Measurements from ENCODE around the gene TMEM169.

Gene TMEM169

GRCh38 chr2:216081487-216082116 is at the start of gene TMEM169, which contains the start of gene PECR:
Gene TMEM169 (plus strand): TSS chr2:216081919. CDS start chr2:216095964, 14,045 bp downstream.
Gene PECR (minus strand): TSS chr2:216081809. CDS start chr2:216081741, 68 bp downstream.
- peak; percentile 88 for DNase-seq (ENCODE audit: low read depth, low spot score)

DNA sequence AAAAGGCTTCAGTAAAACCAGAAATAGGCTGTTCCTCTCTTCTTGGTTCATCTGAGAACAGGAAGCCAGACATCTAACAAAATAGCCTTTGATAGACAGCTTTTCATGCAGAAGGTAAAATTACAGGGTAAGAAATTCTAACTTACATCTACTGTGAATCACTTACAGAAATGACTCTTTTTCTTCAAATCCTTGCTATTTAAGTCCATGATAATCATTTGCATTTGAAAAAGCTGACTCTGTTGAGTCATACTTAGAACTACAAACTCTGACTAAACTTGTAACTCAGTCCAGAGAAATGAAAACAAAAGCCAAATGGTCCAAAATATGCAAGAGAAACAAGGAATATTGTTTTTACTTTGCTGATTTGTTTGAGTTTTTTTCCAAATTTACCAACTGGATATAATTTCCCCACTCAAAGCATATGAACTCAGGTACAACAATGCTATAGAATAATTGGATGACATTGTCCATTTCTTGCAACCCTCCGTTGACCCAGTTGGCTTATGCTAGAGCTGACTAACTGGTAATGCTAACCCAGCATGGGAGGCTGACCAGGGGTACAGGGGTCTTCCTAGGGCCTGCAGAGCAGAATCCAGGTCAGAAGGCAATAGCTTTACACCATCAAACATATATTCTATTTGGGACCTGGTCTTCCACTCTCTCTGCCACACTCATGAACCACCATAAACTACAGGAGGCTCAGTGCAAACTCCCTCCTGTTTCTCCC is 49.6 kb upstream of the TMEM169 start:
- DNase-seq (ENCODE audit: low read depth, low spot score) = peak; percentile 73

DNA sequence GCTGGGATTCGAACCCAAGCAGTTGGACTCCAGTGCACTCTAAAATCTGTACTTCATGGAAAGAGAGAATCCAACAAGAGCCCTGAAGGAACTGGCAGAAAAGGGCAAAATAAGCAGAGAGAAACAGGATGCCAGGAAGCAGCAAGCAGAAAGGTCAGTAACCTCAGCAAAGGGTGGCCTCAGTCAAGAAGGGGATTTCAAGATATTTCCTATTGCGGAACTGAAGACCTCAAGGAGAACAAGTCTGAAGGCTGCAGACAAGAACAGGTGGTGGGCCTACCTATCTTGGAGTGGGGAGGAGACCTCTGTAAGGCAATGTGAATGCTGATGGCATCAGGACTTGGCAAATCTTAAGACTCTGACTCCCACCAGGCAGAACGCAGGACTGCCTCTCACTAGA is 48.3 kb upstream of the TMEM169 start:
- no peak for DNase-seq (ENCODE audit: low read depth, low spot score)

DNA sequence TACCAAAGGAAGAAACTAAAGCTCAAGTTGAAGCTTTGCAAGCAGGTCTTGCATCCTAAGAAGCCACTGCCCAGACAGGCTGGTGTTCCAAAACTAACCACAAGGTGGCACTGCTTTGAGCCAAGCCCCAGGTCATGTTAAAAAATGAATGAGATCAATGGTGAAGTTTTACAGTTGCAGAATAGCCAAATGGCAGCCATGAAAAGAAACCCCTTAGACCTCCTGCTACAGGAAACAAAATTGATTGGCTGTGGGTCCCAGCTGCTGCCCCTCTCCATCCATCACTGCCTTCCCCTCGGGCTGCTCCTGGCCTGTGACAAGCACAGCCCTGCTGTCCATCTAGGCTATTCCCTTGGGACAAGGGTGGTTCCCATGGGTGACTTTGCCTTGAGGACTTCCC is 47.7 kb upstream of the TMEM169 start:
- peak; percentile 83 for DNase-seq (ENCODE audit: low read depth, low spot score)

GRCh38 chr2:216039918-216040317 is 41.8 kb upstream of the TMEM169 start:
- no peak for DNase-seq (ENCODE audit: low read depth, low spot score)

DNA sequence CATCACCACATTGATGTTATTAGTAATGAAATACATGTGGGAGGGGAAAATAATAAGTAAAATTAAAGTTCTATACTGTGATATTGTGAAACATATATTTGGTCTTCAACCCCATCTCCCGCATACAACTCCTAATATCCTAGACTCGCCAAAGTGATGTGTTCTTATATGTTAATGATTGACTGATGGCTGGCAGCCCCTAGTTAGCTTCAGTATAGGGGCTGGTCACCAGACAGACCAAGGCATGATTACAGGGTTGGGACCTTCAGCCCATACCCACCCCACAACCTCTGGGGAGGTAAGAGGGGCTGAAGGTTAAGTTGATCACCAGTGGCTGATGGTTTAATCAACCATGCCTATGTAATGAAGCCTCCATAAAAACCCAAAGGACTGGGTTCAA is 40.3 kb upstream of the TMEM169 start:
- no peak for DNase-seq (ENCODE audit: low read depth, low spot score)

GRCh38 chr2:216043949-216044348 is 37.8 kb upstream of the TMEM169 start:
- DNase-seq (ENCODE audit: low read depth, low spot score) = no peak

DNA sequence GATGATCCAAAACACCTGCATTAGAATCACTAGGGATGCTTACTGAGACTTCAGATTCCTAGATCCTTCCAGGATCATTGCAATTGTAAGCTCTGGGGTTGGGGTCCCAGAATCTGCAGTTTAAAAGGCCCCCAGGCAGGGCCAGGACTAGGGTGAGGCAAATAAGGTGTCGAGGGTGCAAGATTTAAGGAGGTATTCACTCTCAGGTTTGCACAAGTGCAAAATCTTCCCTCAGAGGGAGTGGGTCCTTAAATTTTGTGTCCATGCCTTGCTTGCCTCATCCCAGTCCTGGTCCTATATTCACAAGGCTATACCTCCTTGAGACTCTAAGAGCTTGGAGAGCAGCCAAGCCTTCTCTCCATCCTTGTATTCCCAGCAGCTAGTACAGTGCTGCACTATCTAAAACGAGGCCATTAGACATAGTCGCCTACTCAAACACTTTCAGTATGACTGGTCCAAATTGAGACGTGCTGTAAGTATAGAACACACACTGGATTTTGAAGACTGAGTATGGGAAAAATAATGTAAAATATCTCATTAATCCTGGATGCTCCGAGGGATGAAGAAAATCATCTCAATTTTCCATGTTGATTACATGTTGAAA is 36.7 kb upstream of the TMEM169 start:
- no peak for DNase-seq (ENCODE audit: low read depth, low spot score)

- no peak for DNase-seq (ENCODE audit: low read depth, low spot score)
Observed at GRCh38 chr2:216047397-216047796, 34.3 kb upstream of the TMEM169 start.

- no peak for DNase-seq (ENCODE audit: low read depth, low spot score)
Observed at GRCh38 chr2:216049452-216049851, 32.3 kb upstream of the TMEM169 start.

DNA sequence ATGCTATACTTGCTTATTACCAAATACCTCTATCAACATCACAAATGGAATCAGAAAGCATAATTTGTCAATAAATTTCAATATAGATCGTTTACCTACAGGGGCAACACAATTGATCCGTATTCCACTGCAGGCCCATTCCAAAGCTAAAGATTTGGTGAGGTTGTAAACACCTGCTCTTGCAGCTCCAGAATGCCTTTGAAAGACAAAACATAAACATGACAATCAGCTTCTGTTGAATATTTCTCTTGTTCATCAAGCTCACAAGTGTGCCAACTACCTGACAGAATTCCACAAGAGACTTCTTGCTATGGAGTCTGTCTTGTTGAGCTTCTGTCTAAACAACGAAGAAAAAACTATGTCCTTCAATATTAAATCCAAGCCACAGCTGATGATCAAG is 30.4 kb upstream of the TMEM169 start:
- DNase-seq (ENCODE audit: low read depth, low spot score) = no peak

GRCh38 chr2:216052420-216052819 is 29.3 kb upstream of the TMEM169 start:
- no peak for DNase-seq (ENCODE audit: low read depth, low spot score)

DNA sequence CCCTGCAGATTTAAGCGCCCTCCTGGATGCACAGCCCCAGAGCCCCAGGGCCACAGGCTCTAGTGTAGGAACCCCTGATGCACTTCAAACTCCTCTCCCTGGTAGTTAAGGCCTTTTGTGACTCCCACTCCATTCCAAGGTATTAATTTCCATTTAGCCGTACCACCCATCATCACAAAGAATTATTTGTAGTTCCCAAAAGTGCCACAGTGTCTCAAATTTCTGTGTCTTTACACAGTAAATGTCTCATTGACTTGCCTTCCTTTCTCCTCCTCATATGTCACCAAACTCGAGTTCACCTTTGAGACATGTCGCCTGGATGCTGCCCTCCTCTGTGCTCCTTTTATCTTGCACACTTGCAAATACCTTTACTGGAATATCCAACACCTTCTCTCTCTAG is 26.0 kb upstream of the TMEM169 start:
- DNase-seq (ENCODE audit: low read depth, low spot score) = no peak

DNA sequence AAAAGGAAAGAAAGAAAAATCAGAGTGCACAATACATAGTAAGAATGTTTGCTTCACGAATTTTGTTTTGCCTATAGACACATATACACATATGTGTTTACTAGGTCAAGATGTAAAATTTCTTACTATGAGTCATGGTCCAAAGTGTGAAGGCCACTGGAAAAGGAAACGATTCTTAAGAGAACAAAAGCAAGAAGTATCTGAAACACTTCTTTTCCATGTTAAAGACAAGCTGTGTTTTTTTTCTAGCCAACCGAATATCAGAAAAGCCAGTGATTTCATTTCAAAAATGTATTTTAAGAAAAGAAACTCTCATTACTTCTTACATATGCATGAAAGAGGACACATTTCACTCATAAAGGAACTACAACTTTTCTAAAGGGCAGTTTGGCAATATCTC is 25.0 kb upstream of the TMEM169 start:
- DNase-seq (ENCODE audit: low read depth, low spot score) = peak; percentile 2

DNA sequence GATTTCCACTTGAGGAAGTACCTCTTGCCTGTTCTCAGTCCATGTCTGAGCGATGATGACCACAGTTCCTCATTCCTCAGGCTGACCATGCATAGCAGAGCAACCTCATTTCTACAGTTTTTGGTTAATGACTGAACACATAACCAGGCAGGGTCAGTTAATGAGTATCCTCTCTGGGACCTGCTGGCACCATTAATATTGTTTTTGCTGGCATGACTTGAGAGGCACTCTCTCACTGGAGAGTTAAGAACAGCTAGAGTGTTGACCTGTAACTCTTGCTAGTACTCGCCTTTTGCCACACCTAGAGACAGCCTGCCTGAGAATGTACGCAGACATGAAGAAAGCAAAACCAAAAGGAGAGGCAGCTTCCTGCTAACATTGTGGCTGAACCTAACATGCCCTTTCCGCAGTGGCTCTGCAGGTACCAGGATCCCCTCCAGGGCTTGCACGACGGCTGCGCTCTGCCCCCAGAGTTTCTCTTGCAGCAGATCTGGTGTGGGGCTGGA is 24.0 kb upstream of the TMEM169 start:
- peak; percentile 91 for DNase-seq (ENCODE audit: low read depth, low spot score)

DNA sequence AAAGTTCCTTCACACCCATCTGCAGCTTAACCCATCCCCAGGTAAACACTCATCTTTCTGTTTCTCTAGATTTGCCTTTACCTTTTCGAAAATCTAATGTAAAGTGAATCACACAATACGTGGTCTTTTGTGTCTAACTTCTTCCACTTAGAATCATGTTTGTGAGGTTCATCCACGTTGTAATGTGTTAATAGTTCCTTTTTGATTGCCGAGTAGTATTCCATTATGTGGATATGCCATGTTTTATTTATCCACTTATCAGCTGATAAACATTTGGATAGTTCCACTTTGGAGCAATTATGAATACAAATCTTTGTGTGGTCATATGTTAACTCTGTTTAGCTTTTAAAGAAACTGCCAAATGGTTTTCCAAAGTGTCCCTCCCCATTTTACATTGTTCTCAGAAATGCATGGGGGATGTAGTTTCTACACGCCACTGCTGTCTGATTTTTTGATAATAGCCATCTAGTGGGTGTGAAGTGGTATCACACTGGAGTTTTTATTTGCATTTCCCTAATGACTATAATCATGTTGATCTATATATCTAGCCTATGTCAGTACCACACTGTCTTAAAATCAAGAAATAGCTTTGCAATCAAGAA is 22.4 kb upstream of the TMEM169 start:
- DNase-seq (ENCODE audit: low read depth, low spot score) = no peak

DNA sequence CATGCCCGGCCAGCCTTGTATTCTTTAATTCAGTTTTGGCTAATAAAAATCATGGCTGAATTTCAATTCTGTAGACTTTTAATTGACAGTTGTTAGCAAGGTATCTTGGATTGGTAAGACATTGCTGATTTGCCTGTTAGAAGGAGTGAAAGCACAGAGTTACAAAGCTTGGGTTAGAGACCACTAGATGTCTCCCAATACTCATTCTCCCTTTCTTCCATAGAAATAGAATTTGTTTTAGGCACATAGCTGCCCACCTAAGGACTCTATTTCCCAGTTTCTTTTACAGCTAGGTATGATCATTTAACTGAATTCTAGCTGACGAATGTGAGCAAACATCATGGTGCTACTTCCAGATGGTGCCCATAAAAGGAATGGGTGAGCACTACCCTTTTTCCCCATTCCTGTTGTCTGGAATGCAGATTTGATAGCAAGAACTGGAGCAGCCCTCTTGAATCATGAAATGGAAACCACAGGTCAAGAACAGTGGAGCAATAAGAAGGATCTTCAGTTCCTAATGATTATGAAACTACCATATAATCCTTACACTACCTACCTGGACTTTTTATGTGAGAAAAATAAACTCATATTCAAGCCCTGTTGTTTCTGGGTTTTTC is 17.6 kb upstream of the TMEM169 start:
- peak; percentile 34 for DNase-seq (ENCODE audit: low read depth, low spot score)

GRCh38 chr2:216064665-216065064 is 17.1 kb upstream of the TMEM169 start:
- no peak for DNase-seq (ENCODE audit: low read depth, low spot score)

- DNase-seq (ENCODE audit: low read depth, low spot score) = peak; percentile 67
Observed at GRCh38 chr2:216066230-216066629, 15.5 kb upstream of the TMEM169 start.

GRCh38 chr2:216069028-216069427 is 12.7 kb upstream of the TMEM169 start:
- DNase-seq (ENCODE audit: low read depth, low spot score) = no peak

DNA sequence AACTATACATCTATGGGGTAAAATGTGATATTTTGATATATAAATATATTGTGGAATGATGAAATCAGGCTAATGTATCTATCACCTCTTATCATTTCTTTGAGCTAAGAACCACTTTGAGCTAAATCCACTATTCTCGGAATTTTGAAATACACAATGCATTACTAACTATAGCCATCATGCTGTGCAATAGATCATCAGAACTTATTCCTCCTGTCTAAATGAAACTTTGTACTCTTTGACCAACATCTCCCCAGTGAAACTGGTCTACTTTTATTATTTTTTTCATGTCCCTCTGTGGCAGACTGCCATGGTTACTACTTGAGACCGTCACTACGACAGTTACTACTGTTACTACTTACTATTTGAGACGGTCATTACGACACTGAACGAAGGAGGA is 11.5 kb upstream of the TMEM169 start:
- no peak for DNase-seq (ENCODE audit: low read depth, low spot score)

Data from astrocyte of the hippocampus (primary cell).